GM19351 (cell line): ENCODE results near the gene HMCN2.

Source experiments
- ATAC-seq: cut with Tn5 transposase; IDR thresholded peaks from one replicate; pipeline ENCODE4 v1.9.1; 2021; ENCODE audit warnings: mild to moderate bottlenecking, moderate library complexity; ENCODE audit not compliant: unreplicated experiment

Gene HMCN2

GRCh38 chr9:130265431-130266235, at the start of gene HMCN2:
Gene HMCN2, plus strand, starts transcription at chr9:130265760. Its CDS starts 119 bp downstream, at chr9:130265879.
- no peak for ATAC-seq

- ATAC-seq: no peak
These were observed 47.7 kb upstream of the HMCN2 start for GRCh38 chr9:130217838-130218237.

GRCh38 chr9:130219661-130220096, 45.9 kb upstream of the HMCN2 start:
- no peak for ATAC-seq

GRCh38 chr9:130220352-130220751, 45.2 kb upstream of the HMCN2 start:
- ATAC-seq: no peak

- no peak for ATAC-seq
These were observed 42.7 kb upstream of the HMCN2 start for GRCh38 chr9:130222833-130223232.

- no peak for ATAC-seq
These were observed 40.5 kb upstream of the HMCN2 start for GRCh38 chr9:130225071-130225470.

GRCh38 chr9:130225586-130225985, 40.0 kb upstream of the HMCN2 start:
- no peak for ATAC-seq

GRCh38 chr9:130226112-130226511, 39.4 kb upstream of the HMCN2 start:
- ATAC-seq: no peak

- no peak for ATAC-seq
These were observed 37.7 kb upstream of the HMCN2 start for GRCh38 chr9:130227833-130228232.

GRCh38 chr9:130229759-130230158, 35.8 kb upstream of the HMCN2 start:
- ATAC-seq: no peak

GRCh38 chr9:130230631-130231030, 34.9 kb upstream of the HMCN2 start:
- no peak for ATAC-seq

GRCh38 chr9:130232899-130233586, 32.5 kb upstream of the HMCN2 start:
- no peak for ATAC-seq

- ATAC-seq: no peak
These were observed 32.0 kb upstream of the HMCN2 start for GRCh38 chr9:130233587-130233945.

GRCh38 chr9:130234340-130235260, 31.0 kb upstream of the HMCN2 start:
- ATAC-seq: no peak

GRCh38 chr9:130235558-130236435, 29.8 kb upstream of the HMCN2 start:
- no peak for ATAC-seq

- ATAC-seq: no peak
These were observed 29.0 kb upstream of the HMCN2 start for GRCh38 chr9:130236436-130236985.

- ATAC-seq: no peak
These were observed 28.5 kb upstream of the HMCN2 start for GRCh38 chr9:130237076-130237475.

- no peak for ATAC-seq
These were observed 27.6 kb upstream of the HMCN2 start for GRCh38 chr9:130237763-130238524.

- ATAC-seq: no peak
These were observed 26.2 kb upstream of the HMCN2 start for GRCh38 chr9:130239363-130239695.
